GM23248 (cell line): ENCODE data around the gene DNAH8. TPM values are rescaled to one million over a fixed set of nuclear protein-coding genes. Genes with fewer than 3 reads are reported as not detected.
A peak's percentile ranks its signal among the peaks of the same experiment; 100 is the strongest.
"Not testable (repeated sequence)": the region's sequence is repeated elsewhere in the genome, so short reads cannot be mapped to it uniquely, and the experiment has no call there.

Experiments
- DNase-seq: peaks from one replicate; pipeline ENCODE4 v3.0.0-alpha.2; 2015
- H2AFZ ChIP-seq: fragments of 200-600 bp; sonication (generic); 2 replicates; pipeline ENCODE4 v1.6.1; 2016; ENCODE audit warnings: antibody characterized with exemption
- H3F3A ChIP-seq: fragments of 200-600 bp; sonication (generic); 2 replicates; pipeline ENCODE4 v1.6.1; 2016; ENCODE audit warnings: mild to moderate bottlenecking, antibody characterized with exemption, mixed run types; ENCODE audit not compliant: insufficient read depth
- H3K27ac ChIP-seq: fragments of 200-600 bp; sonication (generic); 2 replicates; pipeline ENCODE4 v1.5.1; 2016; ENCODE audit warnings: mild to moderate bottlenecking
- H3K27me3 ChIP-seq: fragments of 200-600 bp; sonication (generic); replicated peaks from 2 replicates; pipeline ENCODE4 v1.6.1; 2016; ENCODE audit warnings: mild to moderate bottlenecking; ENCODE audit not compliant: insufficient read depth
- H3K36me3 ChIP-seq: fragments of 200-600 bp; sonication (generic); 2 replicates; pipeline ENCODE4 v1.6.1; 2016; ENCODE audit warnings: low read depth, mild to moderate bottlenecking
- H3K4me1 ChIP-seq: fragments of 200-600 bp; sonication (generic); 2 replicates; pipeline ENCODE4 v1.6.1; 2016; ENCODE audit warnings: mild to moderate bottlenecking; ENCODE audit not compliant: insufficient read depth
- H3K4me2 ChIP-seq: fragments of 200-600 bp; sonication (generic); one replicate; pipeline ENCODE4 v1.6.1; 2016; ENCODE audit warnings: mild to moderate bottlenecking; ENCODE audit not compliant: unreplicated experiment
- H3K4me3 ChIP-seq: fragments of 200-600 bp; sonication (generic); 2 replicates; pipeline ENCODE4 v1.5.1; 2016; ENCODE audit warnings: mild to moderate bottlenecking
- H3K79me2 ChIP-seq: fragments of 200-600 bp; sonication (generic); 2 replicates; pipeline ENCODE4 v1.6.1; 2016; ENCODE audit warnings: mild to moderate bottlenecking; ENCODE audit not compliant: insufficient read depth
- H3K9ac ChIP-seq: fragments of 200-600 bp; sonication (generic); 2 replicates; pipeline ENCODE4 v1.6.1; 2016; ENCODE audit warnings: mild to moderate bottlenecking
- H3K9me2 ChIP-seq: fragments of 200-600 bp; sonication (generic); 2 replicates; pipeline ENCODE4 v1.6.1; 2016; ENCODE audit warnings: mixed run types, mild to moderate bottlenecking, moderate library complexity; ENCODE audit not compliant: insufficient read depth
- H3K9me3 ChIP-seq: fragments of 200-600 bp; sonication (generic); one replicate; pipeline ENCODE4 v1.6.1; 2017; ENCODE audit warnings: low read depth
- H4K20me1 ChIP-seq: fragments of 200-600 bp; sonication (generic); 2 replicates; pipeline ENCODE4 v1.6.0; 2016; ENCODE audit not compliant: insufficient read depth
- EZH2 ChIP-seq: fragments of 200-600 bp; sonication (generic); IDR thresholded peaks from 2 replicates; pipeline ENCODE4 v1.6.1; 2018; ENCODE audit warnings: antibody characterized with exemption, mild to moderate bottlenecking; ENCODE audit not compliant: insufficient read depth, poor library complexity, severe bottlenecking
- EZH2phosphoT487 ChIP-seq: fragments of 200-600 bp; sonication (generic); IDR thresholded peaks from 2 replicates; pipeline ENCODE4 v1.6.1; 2018; ENCODE audit warnings: antibody characterized with exemption, moderate library complexity, mild to moderate bottlenecking, low read depth; ENCODE audit not compliant: insufficient read depth
- WGBS, 2 experiments: methylation state at CpG; one replicate each; pipeline ENCODE4 v1.1.6; 2015 to 2017; ENCODE audit warnings: low lambda C conversion rate in 2 of 2, low coverage in 1 of 2; ENCODE audit errors: missing lambda C conversion rate in 2 of 2; 5-methylcytosine and 5-hydroxymethylcytosine counted together
- in situ Hi-C: fragments of 300-500 bp; cut with MboI; formaldehyde crosslinking; loops from 2 replicates; pipeline ENCODE4 v1.15.0; 2020
- polyA plus RNA-seq: library from polyadenylated mRNA; unstranded; fragments of >200 nt; fragmentation: Nextera tagmentation; extraction: Ambion mirVana; gene quantifications from 2 replicates; pipeline ENCODE4 v1.2.1, GENCODE V29; 2016
- total RNA-seq: library from RNA; depleted of rRNA; stranded (reverse); fragments of >200 nt; shearing (Covaris generic); gene quantifications from 2 replicates; pipeline ENCODE4 v1.2.3, GENCODE V29; 2014

Gene DNAH8
- total and polyA plus RNA-seq, 2 experiments from 2014 or later = not detected

DNA sequence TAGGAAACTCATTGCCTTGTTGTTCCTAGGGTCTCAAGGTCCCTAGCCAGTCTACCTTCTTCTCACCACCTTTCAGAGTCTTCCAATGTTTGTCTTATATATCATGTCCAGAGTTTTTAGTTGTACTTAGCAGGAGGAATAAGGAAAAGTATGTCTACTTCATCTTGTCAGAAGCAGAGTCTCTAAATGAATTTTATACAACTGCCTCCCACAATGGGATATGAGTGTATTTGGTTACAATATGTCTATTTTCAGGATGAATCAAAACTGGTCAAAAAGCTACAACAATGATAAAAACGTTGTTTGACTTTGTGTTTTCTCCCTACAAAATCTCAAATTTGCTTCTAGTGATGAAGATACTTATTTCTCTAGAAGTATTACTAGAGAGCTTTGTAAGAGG, 19.2 kb upstream of the DNAH8 start:
- Histone ChIP-seq H3K4me1 (no peaks in the 10 kb centered on the region), H2AFZ (no peak overlapping the region), H3K36me3 (no peaks in the 10 kb centered on the region), H3F3A (no peaks in the 10 kb centered on the region), H3K9me2 (no peaks in the 10 kb centered on the region), H3K9ac (no peak overlapping the region), H3K79me2 (peaks cover 95% of the 10 kb centered on the region), H3K4me2 (no peak overlapping the region), H4K20me1 (no peaks in the 10 kb centered on the region), H3K4me3 (no peak overlapping the region), H3K27ac (no peak overlapping the region), H3K9me3 (no peaks in the 10 kb centered on the region), H3K27me3 (no peaks in the 10 kb centered on the region)
- in situ Hi-C loops = no loop called here
- DNase-seq = no peak
- 93 to 100% methylated on average over 1 of the region's 1 CpG for WGBS, 2 experiments
- no peak for TF ChIP-seq EZH2
- no peak for TF ChIP-seq EZH2phosphoT487

DNA sequence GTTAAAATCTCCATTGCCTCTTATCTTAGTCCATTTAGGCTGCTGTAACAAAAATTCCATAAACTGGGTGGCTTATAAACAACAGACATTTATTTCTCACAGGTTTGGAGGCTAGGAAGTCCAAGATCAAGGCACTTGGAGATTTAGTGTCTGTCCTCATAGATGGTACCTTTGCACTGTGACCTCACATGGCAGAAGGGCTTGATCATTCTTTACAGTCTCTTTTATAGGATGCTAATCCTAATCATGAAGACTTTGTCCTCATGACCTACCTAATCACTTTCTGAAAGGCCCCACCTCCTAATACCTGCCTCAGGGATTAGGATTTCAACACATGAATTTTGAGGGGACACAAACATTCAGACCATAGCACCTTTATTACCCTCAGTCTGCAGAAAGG, 18.8 kb upstream of the DNAH8 start:
- in situ Hi-C loops = no loop called here
- H3K27ac ChIP-seq = no peak overlapping the region
- H4K20me1 ChIP-seq = no peaks in the 10 kb centered on the region

DNA sequence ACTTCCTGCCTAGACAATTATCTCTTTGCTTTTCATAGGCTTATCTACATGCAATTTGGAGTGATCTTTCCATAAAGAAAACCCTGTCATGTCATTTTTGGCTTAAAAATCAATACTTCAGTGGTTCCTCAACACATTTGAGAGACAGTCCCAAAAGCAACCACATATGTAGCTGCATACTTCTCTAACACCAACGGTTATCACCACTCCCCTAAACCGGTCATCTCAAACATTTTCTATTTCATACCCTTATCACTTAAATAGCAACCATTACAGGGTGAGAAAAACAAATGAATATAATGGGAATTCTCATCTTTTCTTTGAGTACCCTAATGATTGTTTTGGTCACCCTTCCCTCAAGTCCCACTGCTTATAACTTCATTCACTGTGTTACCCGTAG, 17.3 kb upstream of the DNAH8 start:
- no peaks in the 10 kb centered on the region for H3F3A ChIP-seq
- no peak overlapping the region for H3K9ac ChIP-seq
- H3K9me3 ChIP-seq = no peaks in the 10 kb centered on the region
- no peaks in the 10 kb centered on the region for H3K4me1 ChIP-seq
- TF ChIP-seq EZH2phosphoT487 (no peak), EZH2 (no peak)
- H3K27me3 ChIP-seq = no peaks in the 10 kb centered on the region
- in situ Hi-C loops = no loop called here
- no peak overlapping the region for H2AFZ ChIP-seq
- H3K79me2 ChIP-seq = peaks cover 93% of the 10 kb centered on the region
- H3K36me3 ChIP-seq = no peaks in the 10 kb centered on the region
- H3K4me2 ChIP-seq = no peak overlapping the region
- H4K20me1 ChIP-seq = no peaks in the 10 kb centered on the region
- H3K4me3 ChIP-seq = no peak overlapping the region
- no peaks in the 10 kb centered on the region for H3K9me2 ChIP-seq
- no peak for DNase-seq
- 98% methylated on average over 3 of the region's 3 CpGs for WGBS, 2 experiments
- H3K27ac ChIP-seq = no peak overlapping the region

More for the DNA sequence above, 18.8 kb upstream of the DNAH8 start:
- H3K9me3 ChIP-seq = no peaks in the 10 kb centered on the region
- H3K4me2 ChIP-seq = no peak overlapping the region
- no peaks in the 10 kb centered on the region for H3K4me1 ChIP-seq
- no peak overlapping the region for H2AFZ ChIP-seq
- H3K36me3 ChIP-seq = no peaks in the 10 kb centered on the region
- no peaks in the 10 kb centered on the region for H3F3A ChIP-seq
- H3K4me3 ChIP-seq = no peak overlapping the region
- TF ChIP-seq EZH2 (no peak), EZH2phosphoT487 (no peak)
- no peak overlapping the region for H3K9ac ChIP-seq
- DNase-seq = no peak
- no peaks in the 10 kb centered on the region for H3K27me3 ChIP-seq
- peaks cover 95% of the 10 kb centered on the region for H3K79me2 ChIP-seq
- no peaks in the 10 kb centered on the region for H3K9me2 ChIP-seq

DNA sequence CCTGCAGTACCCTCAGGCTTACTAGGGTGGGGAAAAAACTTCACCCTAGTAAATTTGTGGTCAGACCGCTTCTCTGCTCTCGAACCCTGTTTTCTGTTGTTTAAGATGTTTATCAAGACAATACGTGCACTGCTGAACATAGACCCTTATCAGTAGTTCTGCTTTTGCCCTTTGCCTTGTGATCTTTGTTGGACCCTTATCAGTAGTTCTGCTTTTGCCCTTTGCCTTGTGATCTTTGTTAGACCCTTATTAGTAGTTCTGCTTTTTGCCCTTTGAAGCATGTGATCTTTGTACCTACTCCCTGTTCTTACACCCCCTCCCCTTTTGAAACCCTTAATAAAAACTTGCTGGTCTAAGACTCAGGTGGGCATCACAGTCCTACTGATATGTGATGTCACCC, 15.4 kb upstream of the DNAH8 start:
- in situ Hi-C loops = not testable (repeated sequence)
- H3K79me2 ChIP-seq = peaks cover 77% of the 10 kb centered on the region

DNA sequence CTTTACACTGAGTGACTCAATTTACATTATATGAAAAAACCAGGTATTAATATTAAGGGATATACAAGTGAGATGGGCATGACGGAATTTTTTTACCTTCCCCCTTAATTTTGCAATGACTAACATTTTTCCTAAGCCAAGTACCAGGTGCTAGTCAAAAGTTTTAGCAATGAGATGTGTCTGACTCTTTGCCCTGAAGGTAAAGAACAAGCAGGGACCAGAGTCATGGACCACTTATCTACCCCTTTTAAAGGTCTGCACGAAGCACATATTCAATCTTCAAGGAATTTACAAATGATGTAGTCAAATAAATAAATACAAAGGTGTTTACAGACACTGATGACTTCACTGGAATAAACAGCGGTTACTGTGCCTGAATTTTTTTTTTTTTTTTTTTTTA, 13.6 kb upstream of the DNAH8 start:
- peaks cover 58% of the 10 kb centered on the region for H3K79me2 ChIP-seq

More for the DNA sequence above, 15.4 kb upstream of the DNAH8 start:
- not testable (repeated sequence) for H3K9me3 ChIP-seq, H2AFZ ChIP-seq, H3K4me3 ChIP-seq, H3F3A ChIP-seq, H4K20me1 ChIP-seq, DNase-seq, H3K27me3 ChIP-seq, H3K9me2 ChIP-seq, H3K36me3 ChIP-seq, H3K4me1 ChIP-seq, H3K27ac ChIP-seq, H3K4me2 ChIP-seq, H3K9ac ChIP-seq
- WGBS, 2 experiments = 96 to 100% methylated on average over 3 of the region's 3 CpGs

More for the DNA sequence above, 13.6 kb upstream of the DNAH8 start:
- Histone ChIP-seq H4K20me1 (no peaks in the 10 kb centered on the region), H3K4me2 (no peak overlapping the region), H3K4me1 (no peaks in the 10 kb centered on the region), H3F3A (no peaks in the 10 kb centered on the region), H2AFZ (no peak overlapping the region), H3K36me3 (no peaks in the 10 kb centered on the region), H3K9ac (no peak overlapping the region), H3K9me3 (no peaks in the 10 kb centered on the region), H3K27me3 (0 out of 2 replicates have a peak, but pooled peaks cover 5% of the 10 kb centered on the region), H3K9me2 (no peaks in the 10 kb centered on the region), H3K27ac (no peak overlapping the region), H3K4me3 (peak overlapping the region; percentile 11; the same call in 1 of the 2 replicates)
- TF ChIP-seq EZH2 = no peak
- no peak for TF ChIP-seq EZH2phosphoT487
- WGBS, 2 experiments = 98 to 100% methylated on average over 3 of the region's 3 CpGs
- in situ Hi-C loops = no loop called here
- no peak for DNase-seq
